ENCODE measurements around the gene HEMK1.

Gene HEMK1

GRCh38 chr3:50577348-50577747 lies 8.0 kb downstream of the HEMK1 start:
- no peak for DNase-seq

- no peak for DNase-seq
Measured at GRCh38 chr3:50580683-50581458, 11.5 kb downstream of the HEMK1 start.

GRCh38 chr3:50581459-50581842 lies 12.1 kb downstream of the HEMK1 start:
- DNase-seq: no peak

- no peak for DNase-seq
Measured at GRCh38 chr3:50582083-50582482, 12.8 kb downstream of the HEMK1 start.

- DNase-seq: no peak
Measured at GRCh38 chr3:50583897-50584296, 14.6 kb downstream of the HEMK1 start.

GRCh38 chr3:50584391-50584790 lies 15.1 kb downstream of the HEMK1 start:
- DNase-seq: no peak

GRCh38 chr3:50585919-50586762 lies 16.8 kb downstream of the HEMK1 start:
- DNase-seq: no peak

- DNase-seq: no peak
Measured at GRCh38 chr3:50586763-50587070, 17.4 kb downstream of the HEMK1 start.

GRCh38 chr3:50587373-50587772 lies 18.1 kb downstream of the HEMK1 start:
- DNase-seq: no peak

GRCh38 chr3:50587806-50588758 lies 18.8 kb downstream of the HEMK1 start:
- peak; percentile 33 for DNase-seq

- peak; percentile 88 for DNase-seq
Measured at GRCh38 chr3:50588759-50589433, 19.6 kb downstream of the HEMK1 start.

- DNase-seq: no peak
Measured at GRCh38 chr3:50591196-50591741, 21.9 kb downstream of the HEMK1 start.

GRCh38 chr3:50592568-50592967 lies 23.2 kb downstream of the HEMK1 start:
- DNase-seq: peak; percentile 62

- no peak for DNase-seq
Measured at GRCh38 chr3:50594253-50594785, 25.0 kb downstream of the HEMK1 start.

- no peak for DNase-seq
Measured at GRCh38 chr3:50599115-50599715, 29.9 kb downstream of the HEMK1 start.

GRCh38 chr3:50599716-50600118 lies 30.4 kb downstream of the HEMK1 start:
- DNase-seq: no peak

- DNase-seq: peak; percentile 88
Measured at GRCh38 chr3:50600141-50600753, 30.9 kb downstream of the HEMK1 start.

GRCh38 chr3:50600841-50601591 lies 31.7 kb downstream of the HEMK1 start:
- peak; percentile 99 for DNase-seq

- DNase-seq: no peak
Measured at GRCh38 chr3:50602595-50603191, 33.4 kb downstream of the HEMK1 start.
